22Rv1 (cell line): ENCODE results near the gene NTN1.

ENCODE experiments used
- CTCF ChIP-seq: fragments of 450-650 bp; IDR thresholded peaks from 2 replicates; pipeline ENCODE4 v1.5.1; 2017; ENCODE audit warnings: mild to moderate bottlenecking
- ZFX ChIP-seq: fragments of 450-650 bp; IDR thresholded peaks from 2 replicates; pipeline ENCODE4 v1.6.1; 2017; ENCODE audit warnings: antibody characterized with exemption, borderline replicate concordance

GRCh38 chr17:9192010-9192409, 170.7 kb downstream of the NTN1 start:
- TF ChIP-seq CTCF (no peak), ZFX (no peak)
